Inferior parietal cortex (tissue), 1 donor: ENCODE results near the gene KLHL1.
"Not testable (repeated sequence)": the region's sequence is repeated elsewhere in the genome, so short reads cannot be mapped to it uniquely, and the experiment has no call there.

ENCODE experiments used
- DNase-seq: peaks from one replicate; pipeline ENCODE4 v3.0.0-alpha.2; 2016; ENCODE audit errors: extremely low spot score

Gene KLHL1, protein sequence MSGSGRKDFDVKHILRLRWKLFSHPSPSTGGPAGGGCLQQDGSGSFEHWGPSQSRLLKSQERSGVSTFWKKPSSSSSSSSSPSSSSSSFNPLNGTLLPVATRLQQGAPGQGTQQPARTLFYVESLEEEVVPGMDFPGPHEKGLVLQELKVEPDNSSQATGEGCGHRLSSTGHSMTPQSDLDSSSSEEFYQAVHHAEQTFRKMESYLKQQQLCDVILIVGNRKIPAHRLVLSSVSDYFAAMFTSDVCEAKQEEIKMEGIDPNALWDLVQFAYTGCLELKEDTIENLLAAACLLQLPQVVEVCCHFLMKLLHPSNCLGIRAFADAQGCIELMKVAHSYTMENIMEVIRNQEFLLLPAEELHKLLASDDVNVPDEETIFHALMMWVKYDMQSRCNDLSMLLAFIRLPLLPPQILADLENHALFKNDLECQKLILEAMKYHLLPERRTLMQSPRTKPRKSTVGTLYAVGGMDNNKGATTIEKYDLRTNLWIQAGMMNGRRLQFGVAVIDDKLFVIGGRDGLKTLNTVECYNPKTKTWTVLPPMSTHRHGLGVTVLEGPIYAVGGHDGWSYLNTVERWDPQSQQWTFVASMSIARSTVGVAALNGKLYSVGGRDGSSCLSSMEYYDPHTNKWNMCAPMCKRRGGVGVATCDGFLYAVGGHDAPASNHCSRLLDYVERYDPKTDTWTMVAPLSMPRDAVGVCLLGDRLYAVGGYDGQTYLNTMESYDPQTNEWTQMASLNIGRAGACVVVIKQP

DNA sequence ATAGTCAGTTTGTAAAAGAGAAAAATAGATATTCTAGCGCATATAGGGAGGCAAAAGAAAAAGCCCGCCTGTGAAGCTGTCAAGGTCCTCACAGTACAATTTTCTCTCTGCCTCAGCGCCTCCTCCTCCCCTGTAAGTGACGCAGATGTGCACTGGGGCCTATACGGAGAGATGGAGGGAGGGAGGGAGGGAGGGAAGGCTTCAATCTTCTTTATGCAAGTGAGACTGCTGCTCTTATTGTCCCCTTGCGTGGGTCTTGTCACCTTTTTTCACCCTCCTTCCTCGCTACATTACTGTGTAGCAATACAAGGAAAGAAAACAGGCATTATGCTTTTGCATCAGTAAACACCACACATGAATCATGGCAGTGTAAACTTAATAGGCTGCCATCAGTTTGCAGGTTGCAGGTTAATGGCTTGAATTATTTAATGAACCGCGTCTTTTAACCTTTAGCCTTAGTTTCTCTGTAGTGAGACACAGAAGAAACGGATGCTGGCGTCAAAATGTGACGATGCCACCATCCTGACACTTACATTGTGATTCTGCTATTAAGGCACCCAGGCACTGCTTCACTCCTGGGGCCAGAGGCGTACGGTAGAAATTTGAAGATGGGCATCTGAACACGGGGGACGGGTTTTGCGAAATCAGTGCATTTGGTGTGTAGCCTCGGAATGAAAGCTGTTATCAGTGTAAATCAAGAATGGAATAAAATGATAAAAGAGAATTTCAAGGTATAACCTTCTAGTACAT lies at the start of gene KLHL1:
Gene KLHL1 (minus strand): TSS at position 97 of the 750 bp plus-strand sequence. CDS start 753 bp downstream, outside the sequence.
- DNase-seq: no peak

DNA sequence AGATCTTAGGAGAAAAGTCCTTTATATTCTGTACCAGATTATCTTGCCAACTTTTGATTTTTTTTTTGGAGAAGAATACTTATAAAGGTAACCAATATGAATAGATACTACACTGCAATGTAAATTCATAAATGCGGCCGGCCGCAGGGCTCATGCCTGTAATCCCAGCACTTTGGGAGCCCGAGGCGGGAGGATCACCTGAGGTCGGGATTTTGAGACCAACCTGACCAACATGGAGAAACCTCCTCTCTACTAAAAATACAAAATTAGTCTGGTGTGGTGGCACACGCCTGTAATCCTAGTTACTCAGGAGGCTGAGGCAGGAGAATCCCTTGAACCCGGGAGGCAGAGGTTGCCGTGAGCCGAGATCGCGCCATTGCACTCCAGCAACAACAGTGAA lies 34.4 kb upstream of the KLHL1 start:
- DNase-seq: not testable (repeated sequence)

DNA sequence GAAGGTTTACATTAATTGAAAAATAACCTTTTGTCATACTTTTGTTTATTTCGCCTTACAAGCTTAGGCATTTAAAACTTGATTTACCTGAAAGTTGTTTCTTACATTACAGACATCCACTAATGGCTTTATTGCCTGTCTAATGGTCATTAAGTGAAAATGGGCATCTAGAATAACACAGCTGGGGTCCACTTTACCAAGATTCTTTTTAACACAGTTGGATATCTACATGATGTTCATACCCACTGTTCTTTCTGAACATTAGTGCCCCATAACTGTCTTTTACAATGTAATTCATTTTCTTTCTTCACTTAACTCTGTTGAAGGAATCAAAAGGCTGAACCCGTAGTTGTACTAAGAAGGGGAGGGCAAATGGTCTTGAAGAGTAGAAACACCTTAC lies 19.8 kb upstream of the KLHL1 start:
- DNase-seq: no peak

DNA sequence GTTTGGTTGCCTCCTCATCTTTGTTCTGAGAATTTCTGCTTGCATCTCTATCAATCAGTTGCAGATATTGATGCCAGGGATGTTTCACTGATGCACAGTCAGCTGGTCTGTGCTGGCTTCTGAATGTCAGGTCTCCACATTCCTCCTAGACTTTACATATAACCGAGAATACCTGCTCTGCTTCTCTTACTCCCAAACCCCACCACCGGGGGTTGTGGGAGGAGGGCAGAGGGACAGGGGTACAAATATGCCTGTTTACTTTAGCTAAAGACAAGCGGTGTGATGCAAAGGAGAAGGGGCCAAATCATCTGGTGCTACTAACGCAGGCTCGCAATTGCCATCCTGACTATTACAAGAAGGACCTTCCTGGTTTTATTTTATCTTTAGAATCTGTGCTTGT lies 17.4 kb upstream of the KLHL1 start:
- DNase-seq: no peak

DNA sequence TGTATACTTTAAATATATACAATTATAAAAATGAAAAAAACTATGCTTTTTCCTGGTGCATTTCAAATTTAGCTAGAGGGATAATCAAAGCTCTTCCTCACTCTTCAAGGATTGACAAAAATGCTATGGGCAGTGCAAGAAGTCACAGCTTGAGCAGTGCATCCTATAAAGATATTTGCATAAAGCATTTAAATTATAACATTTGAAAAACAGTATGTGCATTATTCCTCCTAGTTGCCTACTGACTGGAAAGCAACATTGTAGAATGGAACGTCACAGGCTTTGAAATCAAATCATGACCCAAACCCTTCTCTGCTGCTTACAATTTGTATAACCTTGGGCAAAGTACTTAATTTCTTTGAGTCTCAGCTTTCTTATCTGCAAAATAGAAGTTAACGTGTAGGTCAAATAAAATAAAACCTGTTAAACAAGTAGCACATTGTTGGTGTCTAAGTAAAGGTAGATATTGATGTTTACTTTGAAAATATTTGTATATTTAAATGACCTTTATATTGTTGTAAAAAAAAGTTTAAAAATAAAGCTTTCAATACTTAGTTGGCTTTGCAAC lies 9.2 kb upstream of the KLHL1 start:
- DNase-seq: no peak

DNA sequence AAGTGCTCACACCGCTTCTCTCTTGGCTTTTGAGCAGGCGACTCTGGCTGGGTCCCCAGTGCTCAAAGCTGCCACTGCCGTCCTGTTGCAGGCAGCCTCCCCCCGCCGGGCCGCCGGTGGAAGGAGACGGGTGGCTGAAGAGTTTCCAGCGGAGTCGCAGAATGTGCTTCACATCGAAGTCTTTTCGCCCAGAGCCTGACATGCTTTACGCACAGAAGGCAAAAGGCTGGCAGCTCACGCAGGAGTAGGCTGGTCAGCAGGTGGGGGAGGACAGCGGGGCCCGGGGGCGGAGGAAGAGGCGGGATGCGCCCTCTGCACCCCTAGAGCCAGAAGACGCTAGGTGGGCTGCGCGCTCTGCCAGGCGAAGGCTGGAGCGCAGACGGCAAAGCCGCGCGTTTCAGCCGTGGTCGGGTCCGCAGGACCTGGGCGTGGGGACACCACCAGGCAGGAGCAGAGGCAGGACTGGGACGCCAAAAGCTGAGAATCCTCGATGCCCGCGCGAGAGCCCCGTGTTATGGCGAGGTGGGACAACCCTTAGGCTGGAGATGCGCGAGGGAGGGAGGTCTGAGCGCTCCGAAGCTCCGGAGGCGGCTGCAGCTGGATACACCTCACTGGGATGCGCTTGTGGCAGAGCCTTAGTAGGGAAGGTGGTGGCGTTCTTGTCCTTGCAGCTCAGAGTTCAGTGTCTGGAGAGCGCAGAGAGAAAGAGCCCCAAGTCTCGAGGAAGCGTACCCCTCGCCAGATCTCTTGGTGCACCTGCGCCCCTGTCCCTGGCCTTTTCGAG lies 562 bp downstream of the KLHL1 start, which contains the start of gene ATXN8OS:
Gene ATXN8OS (plus strand): TSS at position 329 of the 784 bp plus-strand sequence.
- DNase-seq: no peak

DNA sequence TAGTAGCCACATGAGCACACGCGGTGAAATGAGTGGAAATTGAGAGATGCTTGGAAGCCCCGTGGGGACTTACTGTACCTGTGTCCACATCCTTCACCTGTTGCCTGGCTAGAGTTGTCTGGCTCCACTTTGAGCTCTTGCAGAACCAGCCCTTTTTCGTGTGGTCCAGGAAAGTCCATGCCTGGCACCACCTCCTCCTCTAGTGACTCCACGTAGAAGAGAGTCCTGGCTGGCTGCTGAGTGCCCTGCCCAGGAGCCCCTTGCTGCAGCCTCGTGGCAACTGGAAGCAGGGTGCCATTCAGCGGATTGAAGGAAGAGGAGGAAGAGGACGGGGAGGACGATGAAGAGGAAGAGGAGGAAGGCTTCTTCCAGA lies 1.1 kb downstream of the KLHL1 start:
- no peak for DNase-seq

DNA sequence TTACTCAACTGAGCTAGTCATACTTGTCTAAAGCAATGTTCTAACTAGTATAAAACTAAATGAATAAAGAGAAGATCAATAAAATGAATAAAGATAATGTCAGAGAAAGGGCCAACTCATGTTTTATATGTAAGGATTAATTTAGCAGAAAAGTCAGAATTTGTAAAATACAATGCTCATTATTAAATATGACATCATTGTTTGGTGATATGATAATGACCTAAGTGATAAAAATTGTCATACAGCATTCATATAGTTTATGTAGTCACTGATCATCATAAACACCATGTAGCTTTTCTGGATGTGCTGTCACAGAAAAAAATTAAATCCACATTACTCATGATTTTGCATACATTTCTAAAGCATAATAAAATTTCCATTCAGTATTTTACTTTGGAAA lies 3.8 kb downstream of the KLHL1 start:
- DNase-seq: no peak

DNA sequence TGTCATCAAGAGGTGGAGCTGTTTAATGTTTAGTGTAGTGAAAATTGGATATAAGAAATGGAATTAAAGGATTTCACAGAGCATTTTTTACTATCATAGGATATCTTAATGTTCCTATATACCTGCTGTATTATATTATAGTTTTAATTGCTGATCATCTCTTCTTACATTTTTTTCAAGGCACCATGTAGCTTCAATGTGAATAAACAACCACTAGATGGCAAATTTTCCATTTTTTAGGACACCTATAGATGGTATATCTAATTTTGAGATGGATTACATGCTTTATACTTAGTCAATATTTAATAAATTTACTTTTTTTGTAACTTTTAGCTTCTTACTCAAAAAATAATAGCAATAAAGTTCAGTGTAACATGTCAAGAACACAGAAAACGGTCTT lies 9.6 kb downstream of the KLHL1 start:
- no peak for DNase-seq

DNA sequence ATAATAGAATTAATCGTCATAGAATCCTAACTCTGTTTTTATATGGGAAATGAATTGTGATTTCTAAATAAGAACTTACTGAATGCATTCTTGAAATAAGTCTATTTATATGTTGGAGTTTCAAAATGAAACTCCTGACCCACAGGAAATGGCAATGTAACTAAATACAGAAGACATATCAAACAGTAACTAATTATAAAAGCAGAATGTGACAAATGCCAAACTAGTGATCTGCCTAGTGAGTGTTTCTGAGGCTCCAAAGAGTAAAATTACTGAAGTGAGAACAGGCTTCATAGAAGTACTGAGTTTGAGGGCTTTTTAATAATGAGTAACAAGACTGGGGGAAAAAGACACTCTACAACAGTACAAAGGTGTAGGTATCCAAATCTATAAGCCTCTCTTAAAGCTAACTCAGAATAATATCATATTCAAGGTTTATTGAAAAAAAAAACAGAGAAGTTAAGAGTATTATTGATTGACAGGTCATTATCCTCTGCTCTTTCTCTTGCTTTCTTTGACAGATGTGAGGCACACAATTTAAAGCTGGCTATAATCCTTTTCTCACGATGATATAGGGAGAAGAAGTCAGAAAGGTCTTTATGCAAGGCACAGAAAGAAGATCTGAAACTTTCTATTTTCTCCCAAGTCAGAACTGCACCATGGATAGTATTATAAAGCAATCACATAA lies 18.1 kb downstream of the KLHL1 start:
- DNase-seq: no peak

DNA sequence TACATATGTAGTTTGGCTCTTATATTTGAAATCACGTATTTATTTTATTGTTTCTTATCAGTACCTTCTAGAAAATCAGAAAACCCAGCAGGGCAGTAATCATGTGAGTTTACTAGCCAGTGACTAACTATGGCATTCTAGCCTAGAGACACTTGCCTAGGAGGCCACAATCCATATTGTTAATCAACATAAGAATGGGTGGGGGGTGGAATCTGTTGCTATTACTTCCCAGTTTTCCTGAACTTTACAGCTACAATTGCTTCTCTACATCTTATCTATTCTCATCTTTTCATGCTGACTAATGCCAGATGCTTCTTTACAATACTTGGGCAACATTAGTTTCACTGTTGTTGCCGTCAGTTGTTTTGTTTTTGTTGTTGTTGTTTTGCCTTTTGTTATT lies 19.3 kb downstream of the KLHL1 start:
- no peak for DNase-seq

DNA sequence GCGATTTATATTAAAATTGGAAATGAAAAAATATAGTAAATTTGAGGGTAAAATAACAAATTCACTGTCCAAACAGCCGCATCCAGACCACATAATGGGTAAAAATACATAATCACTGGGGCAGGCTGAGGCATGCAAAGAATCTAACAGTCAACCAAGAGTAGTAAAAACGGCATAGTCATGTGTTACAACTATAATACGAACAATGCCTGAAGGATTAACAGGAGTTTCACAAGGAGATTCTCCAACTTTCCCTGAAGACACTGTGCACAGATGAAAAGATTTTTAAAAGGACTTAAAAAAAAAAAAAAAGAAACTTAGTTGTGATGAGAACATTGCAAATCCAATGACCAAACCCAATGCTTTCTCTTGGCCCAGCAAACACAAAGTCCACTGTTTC lies 21.0 kb downstream of the KLHL1 start:
- no peak for DNase-seq

DNA sequence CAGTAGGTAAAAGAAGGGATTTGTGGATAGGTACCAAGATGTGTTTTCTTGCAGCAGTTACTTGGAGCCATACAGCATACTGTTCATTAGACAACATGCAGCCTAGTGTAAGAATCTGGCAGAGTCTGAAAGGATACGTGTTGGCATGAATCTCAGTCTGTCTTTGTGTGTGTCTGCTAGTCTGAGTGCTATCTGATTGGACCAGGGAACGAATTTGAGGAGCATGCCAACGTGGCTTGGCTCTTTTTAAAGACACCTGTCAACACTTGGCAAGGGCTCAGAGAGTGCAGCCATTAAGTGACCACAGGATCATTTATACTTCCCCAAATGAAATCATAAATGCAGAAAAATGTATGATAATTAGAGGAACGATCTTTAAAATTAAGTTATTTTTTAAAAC lies 28.2 kb downstream of the KLHL1 start:
- no peak for DNase-seq

DNA sequence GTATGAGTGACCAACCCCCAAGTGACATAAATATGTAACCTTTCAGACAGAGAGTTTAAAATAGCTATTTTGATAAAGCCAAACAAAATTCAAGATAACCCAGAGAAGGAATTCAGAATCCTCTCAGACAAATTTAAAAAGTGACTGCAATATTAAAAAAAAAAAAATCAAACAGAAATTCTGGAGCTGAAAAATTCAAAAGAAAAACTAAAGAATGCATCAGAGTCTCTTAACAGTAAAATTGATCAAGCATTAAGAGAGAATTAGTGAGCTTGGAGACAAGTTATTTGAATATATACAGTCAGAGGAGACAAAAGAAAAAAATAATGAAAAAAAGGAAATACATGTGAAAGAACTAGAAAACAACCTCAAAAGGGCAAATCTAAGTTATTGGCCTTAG lies 53.7 kb downstream of the KLHL1 start:
- DNase-seq: no peak

DNA sequence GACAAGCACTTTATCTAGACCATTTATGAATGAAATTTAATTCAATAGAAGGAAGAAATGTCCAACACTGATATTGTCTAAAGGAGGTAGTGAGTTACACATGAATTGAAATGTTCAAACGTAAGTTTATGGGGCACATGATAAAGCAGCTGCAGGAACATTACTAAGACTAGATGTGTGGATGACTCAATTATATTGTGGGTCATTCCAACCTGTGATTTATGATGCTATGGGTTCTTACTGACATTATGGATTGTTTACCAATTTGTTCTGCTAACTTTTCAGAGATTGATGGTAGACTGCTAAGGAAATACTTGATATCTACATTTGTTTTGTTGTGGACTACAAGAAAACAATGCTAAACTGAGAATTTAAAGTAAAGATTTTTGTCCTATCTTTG lies 56.7 kb downstream of the KLHL1 start:
- DNase-seq: no peak

DNA sequence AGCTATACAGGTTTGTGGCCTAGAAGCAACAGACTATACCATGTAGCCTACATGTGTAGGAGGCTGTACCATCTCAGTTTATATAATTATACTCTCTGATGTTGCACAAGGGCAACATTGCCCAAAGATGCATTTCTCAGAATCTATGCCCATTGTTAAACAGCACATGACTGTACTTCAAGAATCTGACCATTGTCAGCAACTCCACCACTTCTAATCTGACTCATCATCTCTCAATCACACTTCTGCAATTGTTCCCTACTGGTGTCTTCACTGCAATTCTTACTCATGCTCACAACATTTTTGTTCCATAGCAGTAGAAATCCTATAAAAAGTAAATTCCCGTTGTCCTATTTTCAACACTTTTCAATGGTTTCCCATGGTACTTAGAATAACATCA lies 64.6 kb downstream of the KLHL1 start:
- no peak for DNase-seq

DNA sequence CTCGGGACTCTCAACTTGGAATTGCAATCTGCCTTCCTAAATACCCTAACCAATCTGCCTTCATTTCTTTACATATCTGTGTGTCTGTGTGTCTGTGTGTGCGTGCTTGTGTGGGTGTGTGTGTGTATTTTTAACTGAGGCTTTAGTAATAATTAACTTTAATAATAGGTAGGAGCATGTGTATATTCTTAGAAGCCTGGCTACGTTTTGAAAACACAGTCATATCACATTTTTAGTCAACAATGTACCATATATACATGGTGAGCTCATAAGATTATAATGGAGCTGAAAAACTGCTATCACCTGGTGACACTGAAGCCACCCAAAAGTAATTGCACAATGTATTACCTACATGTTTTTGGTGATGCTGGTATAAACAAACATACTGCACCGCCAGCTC lies 66.1 kb downstream of the KLHL1 start:
- DNase-seq: no peak

DNA sequence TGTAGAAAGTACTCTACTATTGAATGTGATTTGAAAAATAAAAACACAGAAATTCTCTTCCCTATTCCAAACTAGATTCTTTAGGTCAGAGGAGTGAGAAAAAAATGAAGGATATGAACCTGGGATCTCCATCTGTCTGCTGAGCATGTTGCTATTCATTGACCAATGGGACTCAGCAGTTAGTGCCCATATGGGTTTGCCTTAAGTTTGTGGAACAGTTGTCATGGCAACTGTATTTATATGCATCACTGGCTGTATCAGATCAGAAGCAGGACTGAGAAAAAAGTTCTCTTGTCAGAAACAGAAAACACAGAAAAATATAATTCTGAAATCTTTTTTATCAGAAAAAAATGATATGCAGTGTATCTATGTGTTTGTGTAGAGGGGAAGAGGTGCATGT lies 74.0 kb downstream of the KLHL1 start:
- no peak for DNase-seq

DNA sequence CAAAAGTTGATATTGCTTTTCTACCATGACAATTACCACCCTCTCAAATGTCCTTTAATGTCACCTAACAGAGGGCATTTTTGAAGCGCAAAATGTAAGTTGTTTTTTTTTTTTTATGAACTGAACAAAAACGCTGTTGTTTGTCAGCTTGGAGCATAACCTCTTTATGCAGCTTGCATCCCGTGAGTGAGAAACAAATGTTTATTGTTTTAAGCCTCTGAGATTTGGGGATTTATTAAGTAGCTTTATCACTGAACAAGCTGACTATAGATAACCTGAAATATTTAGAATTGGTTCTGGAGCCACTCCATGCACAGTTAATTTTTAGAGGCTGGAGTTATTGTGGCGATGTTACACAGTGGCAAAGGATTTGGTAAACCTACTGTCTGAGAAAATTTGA lies 80.7 kb downstream of the KLHL1 start:
- no peak for DNase-seq

DNA sequence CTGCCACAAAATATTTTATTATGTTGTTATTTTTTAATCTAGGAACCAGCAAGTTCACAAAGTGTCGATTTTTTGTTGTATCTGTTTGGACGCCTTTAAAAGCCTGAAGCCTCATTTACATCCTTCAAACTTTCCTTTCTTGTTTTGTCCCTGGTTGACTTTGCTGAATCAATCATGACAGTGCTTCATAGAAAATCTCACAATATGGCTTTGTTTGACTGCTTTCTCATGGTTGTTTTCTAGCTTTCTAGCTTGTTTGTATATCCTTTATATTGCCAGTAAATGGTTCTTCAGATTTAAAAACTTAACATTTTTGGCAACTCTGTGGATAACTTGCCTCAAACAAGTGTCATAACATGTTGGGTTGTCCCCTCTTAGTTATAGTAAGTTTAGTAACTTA lies 84.7 kb downstream of the KLHL1 start:
- peak; percentile 16 for DNase-seq

DNA sequence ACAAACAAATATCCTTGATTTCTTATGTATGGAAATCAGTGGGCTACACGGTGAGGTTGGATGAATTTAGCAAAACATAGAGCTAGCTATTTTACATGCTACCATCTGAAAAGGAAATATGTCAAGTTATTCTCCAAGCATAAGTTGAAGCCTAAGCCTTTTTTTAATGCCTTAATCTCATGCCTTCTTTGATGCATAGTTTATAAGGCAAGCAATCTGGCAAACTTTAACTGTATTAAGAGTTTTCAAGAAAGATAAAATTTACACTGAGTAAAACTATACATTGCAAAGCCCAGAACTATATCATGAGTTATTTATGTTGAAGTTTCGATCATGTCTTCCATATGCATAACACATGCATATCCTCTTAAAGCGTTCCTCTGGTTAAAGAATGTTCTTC lies 85.6 kb downstream of the KLHL1 start:
- no peak for DNase-seq
